ENCODE measurements around the gene NPHS1.

NPHS1 gene

GRCh38 chr19:35863018-35863417, 10.7 kb upstream of the NPHS1 start:
- no peak for TF ChIP-seq CTCF (IDR thresholded peaks at IDR 0.05; ENCODE audit: low read depth, low read length)
- Histone ChIP-seq H3K36me3 (peaks cover 85% of the 10 kb centered on the region), H3K27me3 (ENCODE audit: insufficient read depth, low read depth, severe bottlenecking) (no peaks in the 10 kb centered on the region), H3K27ac (no peak overlapping the region), H3K4me3 (ENCODE audit: low read depth, low read length) (no peak overlapping the region), H3K9me3 (ENCODE audit: severe bottlenecking) (no peaks in the 10 kb centered on the region)
- no peak for DNase-seq

GRCh38 chr19:35862528-35862927, 10.2 kb upstream of the NPHS1 start:
- no peak for TF ChIP-seq CTCF (IDR thresholded peaks at IDR 0.05; ENCODE audit: low read depth, low read length)
- no peak for DNase-seq

GRCh38 chr19:35861640-35862160, 9.4 kb upstream of the NPHS1 start:
- Histone ChIP-seq H3K27me3 (ENCODE audit: insufficient read depth, low read depth, severe bottlenecking) (no peaks in the 10 kb centered on the region), H3K9me3 (ENCODE audit: severe bottlenecking) (no peaks in the 10 kb centered on the region), H3K27ac (no peak overlapping the region), H3K36me3 (peaks cover 82% of the 10 kb centered on the region), H3K4me3 (ENCODE audit: low read depth, low read length) (no peak overlapping the region)
- DNase-seq: no peak
- no peak for TF ChIP-seq CTCF (IDR thresholded peaks at IDR 0.05; ENCODE audit: low read depth, low read length)

More at GRCh38 chr19:35862528-35862927, 10.2 kb upstream of the NPHS1 start:
- Histone ChIP-seq H3K9me3 (ENCODE audit: severe bottlenecking) (no peaks in the 10 kb centered on the region), H3K4me3 (ENCODE audit: low read depth, low read length) (no peak overlapping the region), H3K27me3 (ENCODE audit: insufficient read depth, low read depth, severe bottlenecking) (no peaks in the 10 kb centered on the region), H3K27ac (no peak overlapping the region), H3K36me3 (peaks cover 85% of the 10 kb centered on the region)

- TF ChIP-seq CTCF (IDR thresholded peaks at IDR 0.05; ENCODE audit: low read depth, low read length): no peak
- H3K4me3 ChIP-seq (ENCODE audit: low read depth, low read length): no peak overlapping the region
- peaks cover 76% of the 10 kb centered on the region for H3K36me3 ChIP-seq
- H3K27ac ChIP-seq: no peak overlapping the region
- H3K9me3 ChIP-seq (ENCODE audit: severe bottlenecking): no peaks in the 10 kb centered on the region
- DNase-seq: no peak
- no peaks in the 10 kb centered on the region for H3K27me3 ChIP-seq (ENCODE audit: insufficient read depth, low read depth, severe bottlenecking)
These were observed 8.7 kb upstream of the NPHS1 start for GRCh38 chr19:35860818-35861639.

GRCh38 chr19:35860436-35860817, 8.1 kb upstream of the NPHS1 start:
- Histone ChIP-seq H3K27me3 (ENCODE audit: insufficient read depth, low read depth, severe bottlenecking) (no peaks in the 10 kb centered on the region), H3K36me3 (peaks cover 70% of the 10 kb centered on the region), H3K27ac (no peak overlapping the region), H3K9me3 (ENCODE audit: severe bottlenecking) (no peaks in the 10 kb centered on the region), H3K4me3 (ENCODE audit: low read depth, low read length) (no peak overlapping the region)
- no peak for DNase-seq
- no peak for TF ChIP-seq CTCF (IDR thresholded peaks at IDR 0.05; ENCODE audit: low read depth, low read length)

All from WERI-Rb-1 (cell line).